NCI-H510A (cell line): ENCODE results near the gene CNKSR3.

Source experiments
- DNase-seq: peaks from one replicate; lab custom pipeline; 2025; lab: John Stamatoyannopoulos, UW

The CNKSR3 gene

GRCh38 chr6:154412106-154412820 lies 98.2 kb downstream of the CNKSR3 start:
- DNase-seq = no peak

GRCh38 chr6:154411076-154411475 lies 99.4 kb downstream of the CNKSR3 start:
- DNase-seq = no peak

- DNase-seq = no peak
Measured at GRCh38 chr6:154410619-154411072, 99.8 kb downstream of the CNKSR3 start.

- no peak for DNase-seq
Measured at GRCh38 chr6:154408891-154409500, 101.5 kb downstream of the CNKSR3 start.

- no peak for DNase-seq
Measured at GRCh38 chr6:154407440-154407839, 103.0 kb downstream of the CNKSR3 start.

- no peak for DNase-seq
Measured at GRCh38 chr6:154406869-154407268, 103.6 kb downstream of the CNKSR3 start.

GRCh38 chr6:154406301-154406700 lies 104.2 kb downstream of the CNKSR3 start:
- DNase-seq = no peak

GRCh38 chr6:154404791-154405400 lies 105.6 kb downstream of the CNKSR3 start:
- DNase-seq = no peak

GRCh38 chr6:154403788-154404187 lies 106.7 kb downstream of the CNKSR3 start:
- DNase-seq = no peak

- DNase-seq = no peak
Measured at GRCh38 chr6:154402081-154402780, 108.3 kb downstream of the CNKSR3 start.

GRCh38 chr6:154399097-154399496 lies 111.4 kb downstream of the CNKSR3 start:
- DNase-seq = no peak

- DNase-seq = no peak
Measured at GRCh38 chr6:154397491-154398195, 112.8 kb downstream of the CNKSR3 start.

GRCh38 chr6:154395878-154396277 lies 114.6 kb downstream of the CNKSR3 start:
- DNase-seq = no peak

- no peak for DNase-seq
Measured at GRCh38 chr6:154395316-154395715, 115.2 kb downstream of the CNKSR3 start.

- no peak for DNase-seq
Measured at GRCh38 chr6:154394571-154394970, 115.9 kb downstream of the CNKSR3 start.

- no peak for DNase-seq
Measured at GRCh38 chr6:154390034-154390433, 120.5 kb downstream of the CNKSR3 start.

- DNase-seq = no peak
Measured at GRCh38 chr6:154388803-154389202, 121.7 kb downstream of the CNKSR3 start.

- DNase-seq = no peak
Measured at GRCh38 chr6:154386848-154387717, 123.4 kb downstream of the CNKSR3 start.

GRCh38 chr6:154384191-154384590 lies 126.3 kb downstream of the CNKSR3 start:
- no peak for DNase-seq

GRCh38 chr6:154383273-154383672 lies 127.2 kb downstream of the CNKSR3 start:
- DNase-seq = no peak

- no peak for DNase-seq
Measured at GRCh38 chr6:154382740-154383139, 127.7 kb downstream of the CNKSR3 start.
